Aorta (tissue), 5 donors: Measurements from ENCODE around the gene CRTAP. TPM values are rescaled to one million over a fixed set of nuclear protein-coding genes. Genes with fewer than 3 reads are reported as not detected.

Source experiments
- ATAC-seq: fragments of 200-7000 bp; cut with Tn5 transposase; one replicate; pipeline ENCODE4 v1.9.1; 2022; ENCODE audit warnings: moderate library complexity; ENCODE audit not compliant: low FRiP score
- DNase-seq, 2 donors: peaks; one replicate each; pipeline ENCODE4 v3.0.0-alpha.2; 2020
- H3K27ac ChIP-seq, 2 donors: one replicate each; pipeline ENCODE4 v1.5.1; 2013; ENCODE audit warnings: low read length in 2 of 2, mild to moderate bottlenecking in 2 of 2, moderate library complexity in 2 of 2, control low read depth in 1 of 2, inconsistent platforms in 1 of 2, low read depth in 1 of 2
- H3K27me3 ChIP-seq, 2 donors: one replicate each; pipeline ENCODE4 v1.6.1; 2013; ENCODE audit warnings: control low read depth in 1 of 2, low read length in 1 of 2, mild to moderate bottlenecking in 1 of 2, moderate library complexity in 1 of 2; ENCODE audit not compliant: insufficient read depth in 2 of 2, control insufficient read depth in 1 of 2
- H3K36me3 ChIP-seq, 2 donors: one replicate each; pipeline ENCODE4 v1.6.1; 2013; ENCODE audit warnings: control low read depth in 1 of 2, low read length in 1 of 2, mild to moderate bottlenecking in 1 of 2; ENCODE audit not compliant: insufficient read depth in 2 of 2, control insufficient read depth in 1 of 2
- H3K4me1 ChIP-seq, 2 donors: one replicate each; pipeline ENCODE4 v1.6.1; 2013; ENCODE audit warnings: low read length in 2 of 2, control low read depth in 1 of 2, mild to moderate bottlenecking in 1 of 2, moderate library complexity in 1 of 2; ENCODE audit not compliant: insufficient read depth in 2 of 2, control insufficient read depth in 1 of 2
- H3K4me3 ChIP-seq, 2 donors: one replicate each; pipeline ENCODE4 v1.5.1; 2013; ENCODE audit warnings: low read length in 2 of 2, control low read depth in 1 of 2, mild to moderate bottlenecking in 1 of 2
- H3K9me3 ChIP-seq: one replicate; pipeline ENCODE4 v1.6.1; 2013; ENCODE audit warnings: mild to moderate bottlenecking, low read length; ENCODE audit not compliant: control insufficient read depth
- WGBS, 2 donors: extraction: QIAGEN DNeasy Blood & Tissue Kit; methylation state at CpG; one replicate each; pipeline ENCODE4 v1.1.7; 2013; 5-methylcytosine and 5-hydroxymethylcytosine counted together
- intact Hi-C, 2 donors: fragments of 100-400 bp; cut with DNase I; formaldehyde crosslinking; loops; one replicate each; pipeline versions ENCODE4 v1.14.2 to v1.15.0; 2022
- polyA plus RNA-seq, 2 donors: library from polyadenylated mRNA; stranded (reverse); fragments of 200-250 nt; gene quantifications; one replicate each; pipeline ENCODE4 v1.2.3, GENCODE V29; 2013
- total RNA-seq, 2 donors: library from RNA; stranded (reverse); fragmentation: NEBNext Ultra II Directional; extraction: Animal tissue kit (Norgen Biotek cat#: 25700); gene quantifications; one replicate each; pipeline ENCODE4 v1.2.1, GENCODE V29; 2021
- donor health status: healthy with polysubstance abuse.
- donor health status: Bipolar disorder and iron deficiency.
- donor health status: DM: no; HTN: no; CAD: no.
- donor health status: DM: no; HTN: no; CAD: no.
- donor health status: DM: yes; HTN: yes; CAD: no.

CRTAP gene
- total and polyA plus RNA-seq, 4 donors, result 282 to 370 (median 292) TPM

GRCh38 chr3:33167284-33167683 is 53.5 kb downstream of the CRTAP start:
- intact Hi-C loops, result loop anchor here in 1 of 2 donors (5.0 kb wide), 1 partner anchor 35 kb away; no protein-coding TSS in a partner anchor
- H3K4me1 ChIP-seq, result peaks cover 0 to 4% of the 10 kb centered on the region in 2 donors

GRCh38 chr3:33167716-33168336 is 54.0 kb downstream of the CRTAP start:
- H3K4me3 ChIP-seq, result no peak overlapping the region
- H3K27ac ChIP-seq, result peak overlapping the region; percentile 73 to 93
- no peaks in the 10 kb centered on the region for H3K9me3 ChIP-seq
- intact Hi-C loops, result loop anchor here in 1 of 2 donors (5.0 kb wide), 1 partner anchor 34 kb away; no protein-coding TSS in a partner anchor
- H3K27me3 ChIP-seq, result no peaks in the 10 kb centered on the region
- no peak for DNase-seq
- ATAC-seq, result peak; percentile 73
- H3K36me3 ChIP-seq, result no peaks in the 10 kb centered on the region
- WGBS, 2 donors, result 2 to 5% methylated on average over 3 of the region's 3 CpGs
- H3K4me1 ChIP-seq, result peaks cover 0 to 4% of the 10 kb centered on the region in 2 donors

More at GRCh38 chr3:33167284-33167683, 53.5 kb downstream of the CRTAP start:
- Histone ChIP-seq H3K27ac (peak overlapping the region; percentile 66 to 93), H3K4me3 (no peak overlapping the region), H3K9me3 (no peaks in the 10 kb centered on the region), H3K27me3 (no peaks in the 10 kb centered on the region), H3K36me3 (no peaks in the 10 kb centered on the region)
- DNase-seq (no peak), ATAC-seq (peak; percentile 31)
- 55 to 59% methylated on average over 3 of the region's 3 CpGs for WGBS, 2 donors

GRCh38 chr3:33170531-33170930 is 56.7 kb downstream of the CRTAP start:
- ATAC-seq (no peak), DNase-seq (no peak)
- Histone ChIP-seq H3K27ac (peak overlapping the region; percentile 39 to 55), H3K4me3 (no peak overlapping the region), H3K36me3 (peaks cover 0 to 1% of the 10 kb centered on the region in 2 donors), H3K9me3 (no peaks in the 10 kb centered on the region), H3K4me1 (peaks cover 4 to 7% of the 10 kb centered on the region in 2 donors), H3K27me3 (no peaks in the 10 kb centered on the region)
- intact Hi-C loops, result no loop called here
- WGBS, 2 donors, result 66 to 69% methylated on average over 6 of the region's 6 CpGs

GRCh38 chr3:33171580-33171979 is 57.8 kb downstream of the CRTAP start:
- ATAC-seq (no peak), DNase-seq (no peak)
- 92 to 93% methylated on average over 4 of the region's 4 CpGs for WGBS, 2 donors
- no peak overlapping the region for H3K27ac ChIP-seq
- intact Hi-C loops, result no loop called here
- H3K36me3 ChIP-seq, result peaks cover 0 to 1% of the 10 kb centered on the region in 2 donors
- H3K27me3 ChIP-seq, result no peaks in the 10 kb centered on the region
- no peaks in the 10 kb centered on the region for H3K9me3 ChIP-seq
- no peak overlapping the region for H3K4me3 ChIP-seq
- peaks cover 4 to 7% of the 10 kb centered on the region in 2 donors for H3K4me1 ChIP-seq

GRCh38 chr3:33173103-33173502 is 59.3 kb downstream of the CRTAP start:
- Histone ChIP-seq H3K27me3 (no peaks in the 10 kb centered on the region), H3K36me3 (peaks cover 0 to 1% of the 10 kb centered on the region in 2 donors), H3K9me3 (no peaks in the 10 kb centered on the region), H3K4me3 (no peak overlapping the region), H3K27ac (peak overlapping the region in 1 of 2 donors; percentile 73), H3K4me1 (peaks cover 0 to 7% of the 10 kb centered on the region in 2 donors)
- ATAC-seq (peak; percentile 42), DNase-seq (no peak)
- 5 to 7% methylated on average over 2 of the region's 2 CpGs for WGBS, 2 donors
- intact Hi-C loops, result loop anchor here in 1 of 2 donors (2.0 kb wide), 1 partner anchor 38 kb away; no protein-coding TSS in a partner anchor

GRCh38 chr3:33173672-33174071 is 59.9 kb downstream of the CRTAP start:
- intact Hi-C loops, result loop anchor here in 1 of 2 donors (2.0 kb wide), 1 partner anchor 37 kb away; no protein-coding TSS in a partner anchor
- ATAC-seq (peak; percentile 24), DNase-seq (no peak)
- Histone ChIP-seq H3K4me3 (no peak overlapping the region), H3K4me1 (peaks cover 0 to 7% of the 10 kb centered on the region in 2 donors), H3K36me3 (peaks cover 0 to 1% of the 10 kb centered on the region in 2 donors), H3K27ac (peak overlapping the region in 1 of 2 donors; percentile 73), H3K9me3 (no peaks in the 10 kb centered on the region), H3K27me3 (no peaks in the 10 kb centered on the region)
- WGBS, 2 donors, result 20 to 31% methylated on average over 4 of the region's 4 CpGs

- Histone ChIP-seq H3K36me3 (peaks cover 0 to 1% of the 10 kb centered on the region in 2 donors), H3K27me3 (no peaks in the 10 kb centered on the region), H3K4me1 (peaks cover 0 to 7% of the 10 kb centered on the region in 2 donors), H3K9me3 (no peaks in the 10 kb centered on the region), H3K27ac (peak overlapping the region in 1 of 2 donors; percentile 73), H3K4me3 (no peak overlapping the region)
- ATAC-seq (peak; percentile 7), DNase-seq (no peak)
- WGBS, 2 donors, result 67 to 74% methylated on average over 4 of the region's 4 CpGs
- intact Hi-C loops, result no loop called here
Observed at GRCh38 chr3:33174095-33174494, 60.3 kb downstream of the CRTAP start.

- Histone ChIP-seq H3K4me1 (peaks cover 0 to 7% of the 10 kb centered on the region in 2 donors), H3K9me3 (no peaks in the 10 kb centered on the region), H3K36me3 (peaks cover 0 to 1% of the 10 kb centered on the region in 2 donors), H3K27me3 (no peaks in the 10 kb centered on the region), H3K4me3 (no peak overlapping the region), H3K27ac (peak overlapping the region in 1 of 2 donors; percentile 20)
- DNase-seq (no peak), ATAC-seq (peak; percentile 13)
- 94 to 95% methylated on average over 19 of the region's 19 CpGs for WGBS, 2 donors
- intact Hi-C loops, result no loop called here
Observed at GRCh38 chr3:33174711-33175414, 61.0 kb downstream of the CRTAP start.
